B cell (primary cell): ENCODE results near the gene RABGAP1L. TPM values are rescaled to one million over a fixed set of nuclear protein-coding genes. Genes with fewer than 3 reads are reported as not detected.

Source experiments
- ATAC-seq: fragments of 200-7000 bp; cut with Tn5 transposase; one replicate; pipeline ENCODE4 v1.10.0; 2021; ENCODE audit warnings: low read depth, mild to moderate bottlenecking, moderate number of reproducible peaks, moderate library complexity
- CTCF ChIA-PET: fragments of 350-600 bp; sonication (Branson Sonifier 250); formaldehyde crosslinking; loops from one replicate; lab custom pipeline; 2021; ENCODE audit warnings: antibody characterized with exemption, inconsistent platforms; lab: Charles Lee
- POLR2A ChIA-PET: fragments of 350-600 bp; sonication (Branson Sonifier 250); formaldehyde crosslinking; loops from one replicate; lab custom pipeline; 2021; ENCODE audit warnings: antibody characterized with exemption; lab: Charles Lee
- DNase-seq: peaks from one replicate; pipeline ENCODE4 v3.0.0; 2013
- H2AFZ ChIP-seq: 2 replicates; pipeline ENCODE4 v1.6.1; 2012; ENCODE audit warnings: mild to moderate bottlenecking, low read depth, low read length; ENCODE audit not compliant: insufficient read depth, poor library complexity, severe bottlenecking
- H3K27ac ChIP-seq, 2 donors: 1 replicate in 1 of 2; 2 replicates in 1 of 2; pipeline ENCODE4 v1.5.1; 2012 to 2013; ENCODE audit warnings: low read length in 2 of 2, mild to moderate bottlenecking in 2 of 2, moderate library complexity in 1 of 2
- H3K27me3 ChIP-seq, 4 experiments: fragments of 200-600 bp in 1 of 4; sonication (generic) in 1 of 4; replicated peaks in 1 of 4; 1 replicate in 2 of 4; 2 replicates in 2 of 4; pipeline versions ENCODE4 v1.6.1 to v1.7.0; 2013 to 2016; ENCODE audit warnings: low read length in 3 of 4, mild to moderate bottlenecking in 2 of 4, mixed read lengths in 1 of 4, moderate library complexity in 1 of 4; ENCODE audit not compliant: insufficient read depth in 4 of 4, control insufficient read depth in 3 of 4; ENCODE audit errors: control extremely low read depth in 1 of 4
- H3K36me3 ChIP-seq, 2 experiments: replicated peaks in 1 of 2; 1 replicate in 1 of 2; 2 replicates in 1 of 2; pipeline versions ENCODE4 v1.6.1 to v1.7.1; 2013; ENCODE audit warnings: low read length in 1 of 2; ENCODE audit not compliant: insufficient read depth in 2 of 2, control insufficient read depth in 1 of 2; ENCODE audit errors: control extremely low read depth in 1 of 2, extremely low read depth in 1 of 2
- H3K4me1 ChIP-seq, 2 donors: fragments of 200-600 bp in 1 of 2; sonication (generic) in 1 of 2; 1 replicate in 1 of 2; 2 replicates in 1 of 2; pipeline versions ENCODE4 v1.5.1 to v1.6.1; 2013 to 2017; ENCODE audit warnings: low read length in 2 of 2; ENCODE audit not compliant: control insufficient read depth in 2 of 2, insufficient read depth in 2 of 2
- H3K4me2 ChIP-seq: replicated peaks from 2 replicates; pipeline ENCODE3; 2012; ENCODE audit warnings: mild to moderate bottlenecking, low read depth, low read length; ENCODE audit not compliant: poor library complexity, severe bottlenecking
- H3K4me3 ChIP-seq, 5 experiments: fragments of 200-600 bp in 1 of 5; sonication (generic) in 1 of 5; 1 replicate in 3 of 5; 2 replicates in 2 of 5; pipeline versions ENCODE4 v1.5.1 to v1.7.0; 2011 to 2016; ENCODE audit warnings: low read length in 4 of 5, mild to moderate bottlenecking in 4 of 5, low read depth in 2 of 5, control low read depth in 1 of 5, moderate library complexity in 1 of 5; ENCODE audit not compliant: insufficient read depth in 1 of 5; ENCODE audit errors: control extremely low read depth in 1 of 5, extremely low read depth in 1 of 5
- H3K79me2 ChIP-seq: fragments of 200-600 bp; sonication (generic); one replicate; pipeline ENCODE4 v1.6.0; 2016; ENCODE audit warnings: low read length; ENCODE audit not compliant: control insufficient read depth, insufficient read depth
- H3K9ac ChIP-seq: fragments of 200-600 bp; sonication (generic); 2 replicates; pipeline ENCODE4 v1.6.1; 2017; ENCODE audit warnings: mild to moderate bottlenecking, low read length, moderate library complexity
- H3K9me3 ChIP-seq, 3 donors: one replicate each; pipeline versions ENCODE4 v1.6.1 to v1.7.1; 2013; ENCODE audit warnings: low read length in 2 of 3; ENCODE audit not compliant: control insufficient read depth in 2 of 3, insufficient read depth in 1 of 3; ENCODE audit errors: control extremely low read depth in 1 of 3
- H4K20me1 ChIP-seq: 2 replicates; pipeline ENCODE4 v1.6.0; 2012; ENCODE audit warnings: mild to moderate bottlenecking, low read length; ENCODE audit not compliant: insufficient read depth, control insufficient read depth, poor library complexity, severe bottlenecking
- H3K27ac Mint-ChIP-seq: one replicate; pipeline ENCODE4 v1.8.0; 2021; ENCODE audit warnings: mixed read lengths
- H3K27me3 Mint-ChIP-seq: one replicate; pipeline ENCODE4 v1.8.0; 2021; ENCODE audit warnings: mixed read lengths
- H3K4me1 Mint-ChIP-seq: one replicate; pipeline ENCODE4 v1.8.0; 2021; ENCODE audit warnings: mixed read lengths
- H3K4me3 Mint-ChIP-seq: one replicate; pipeline ENCODE4 v1.8.0; 2021; ENCODE audit warnings: mixed read lengths
- H3K9me3 Mint-ChIP-seq: one replicate; pipeline ENCODE4 v1.8.0; 2022; ENCODE audit warnings: mixed read lengths; ENCODE audit not compliant: insufficient read depth
- CTCF ChIP-seq: fragments of 200-600 bp; IDR thresholded peaks from one replicate; pipeline ENCODE4 v1.8.0; 2022; ENCODE audit warnings: antibody characterized with exemption, mild to moderate bottlenecking
- EZH2 ChIP-seq: IDR thresholded peaks from 2 replicates; pipeline ENCODE4 v1.6.1; 2012; ENCODE audit warnings: borderline replicate concordance, low read depth, mild to moderate bottlenecking, moderate library complexity, low read length; ENCODE audit not compliant: insufficient read depth, poor library complexity, severe bottlenecking
- WGBS: methylation state at CpG from one replicate; pipeline ENCODE4 v1.1.5; 2013; ENCODE audit warnings: missing lambda C conversion rate; ENCODE audit not compliant: insufficient coverage; 5-methylcytosine and 5-hydroxymethylcytosine counted together
- intact Hi-C: fragments of 100-400 bp; cut with micrococcal nuclease; formaldehyde crosslinking; loops from one replicate; pipeline ENCODE4 v1.10.0; 2022
- polyA plus RNA-seq: library from polyadenylated mRNA; depleted of rRNA; stranded (reverse); fragments of >200 nt; gene quantifications from 2 replicates; pipeline ENCODE4 v1.2.3, GENCODE V29; 2012
- total RNA-seq, 2 donors: library from RNA; stranded (reverse); fragments of 120-200 nt in 1 of 2; gene quantifications; 1 replicate in 1 of 2; 2 replicates in 1 of 2; pipeline versions ENCODE4 v1.2.3 to v1.2.4, GENCODE V29; 2013 to 2022

The RABGAP1L gene
- total and polyA plus RNA-seq, 2 donors (not counting 1 experiment from before 2014, with no cell fraction given), result 34.9 to 159 TPM

DNA sequence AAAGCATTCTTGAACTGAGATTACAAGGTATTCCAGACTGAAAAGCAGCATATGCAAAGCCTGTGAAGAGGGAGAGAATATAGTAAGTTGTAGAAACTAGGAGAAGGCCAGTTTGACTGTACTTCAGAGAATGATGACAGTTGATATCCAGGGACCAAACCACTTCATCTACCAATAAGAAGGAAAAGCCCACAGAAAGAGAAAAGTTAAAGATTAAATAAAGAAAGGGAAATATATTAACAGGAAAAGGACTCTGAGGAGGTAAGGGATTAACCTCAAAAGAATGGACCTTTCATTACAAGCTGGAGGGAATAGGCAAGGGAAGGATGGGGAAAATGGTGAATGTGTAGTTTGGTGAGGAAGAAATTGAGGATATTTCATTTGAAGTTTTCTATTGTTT, 660.3 kb downstream of the RABGAP1L start:
- ChIA-PET CTCF (no interaction called here), POLR2A (no interaction called here)
- Mint-ChIP-seq H3K9me3 (no peaks in the 10 kb centered on the region), H3K4me1 (peaks cover 14% of the 10 kb centered on the region), H3K4me3 (no peak overlapping the region), H3K27ac (no peak overlapping the region), H3K27me3 (no peaks in the 10 kb centered on the region)
- Histone ChIP-seq H3K27ac (no peak overlapping the region), H4K20me1 (no peaks in the 10 kb centered on the region), H2AFZ (no peak overlapping the region), H3K27me3 (no peaks in the 10 kb centered on the region), H3K4me2 (no peak overlapping the region), H3K9ac (no peak overlapping the region), H3K79me2 (peaks cover 17% of the 10 kb centered on the region), H3K4me3 (no peak overlapping the region), H3K9me3 (no peaks in the 10 kb centered on the region), H3K4me1 (peaks cover 14 to 15% of the 10 kb centered on the region in 2 donors), H3K36me3 (no peaks in the 10 kb centered on the region)
- no peak for TF ChIP-seq EZH2
- no peak for TF ChIP-seq CTCF
- no peak for DNase-seq
- ATAC-seq, result no peak
- intact Hi-C loops, result loop anchor here (5.0 kb wide), 1 partner anchor 42 kb away; no protein-coding TSS in a partner anchor

DNA sequence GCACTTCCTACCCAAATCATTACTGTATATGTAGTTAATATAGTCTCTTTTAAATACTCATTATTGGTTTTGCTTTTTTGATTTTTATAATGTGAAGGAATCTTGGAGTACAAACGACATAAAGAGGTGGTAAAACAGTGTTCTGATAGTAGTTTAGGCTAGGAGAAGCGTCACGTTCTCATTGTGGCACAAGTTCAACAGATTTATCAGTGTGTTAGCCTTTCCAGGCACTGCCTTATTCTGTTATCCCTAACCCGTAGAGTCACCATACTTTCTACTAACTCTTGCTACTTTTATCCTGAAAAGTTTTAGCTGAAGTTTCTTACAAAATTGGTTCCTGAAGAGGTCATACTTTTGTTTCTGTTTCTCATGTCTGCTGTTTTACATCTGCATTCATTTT, 665.8 kb downstream of the RABGAP1L start:
- H3K27ac Mint-ChIP-seq, result no peak overlapping the region
- H3K9me3 Mint-ChIP-seq, result no peaks in the 10 kb centered on the region
- POLR2A ChIA-PET, result interaction anchor here (0.7 kb wide), 1 partner anchor 35 kb away, joined by 8 read pairs; no protein-coding TSS in a partner anchor
- Histone ChIP-seq H3K36me3 (peaks cover 0 to 2% of the 10 kb centered on the region in 2 experiments), H3K79me2 (peaks cover 3% of the 10 kb centered on the region), H3K9ac (no peak overlapping the region), H4K20me1 (no peaks in the 10 kb centered on the region), H3K4me1 (no peaks in the 10 kb centered on the region), H3K27ac (no peak overlapping the region), H3K4me3 (no peak overlapping the region), H2AFZ (no peak overlapping the region), H3K9me3 (no peaks in the 10 kb centered on the region), H3K4me2 (no peak overlapping the region), H3K27me3 (no peaks in the 10 kb centered on the region)
- intact Hi-C loops, result loop anchor here (5.0 kb wide), 1 partner anchor 47 kb away; no protein-coding TSS in a partner anchor
- DNase-seq (no peak), ATAC-seq (no peak)
- no CpG with 5 or more reads among the region's 4 CpGs for WGBS
- CTCF ChIA-PET, result no interaction called here
- TF ChIP-seq EZH2 (no peak), CTCF (no peak)
- H3K4me1 Mint-ChIP-seq, result no peaks in the 10 kb centered on the region
- no peaks in the 10 kb centered on the region for H3K27me3 Mint-ChIP-seq
- H3K4me3 Mint-ChIP-seq, result no peak overlapping the region
